Esophagus muscularis mucosa (tissue), 3 donors: ENCODE data around the gene SLC52A3.

Source experiments
- POLR2A ChIP-seq: fragments of 450-650 bp; IDR thresholded peaks from one replicate; pipeline ENCODE4 v1.6.1; 2017; ENCODE audit warnings: antibody characterized with exemption, moderate library complexity, mild to moderate bottlenecking, low read depth
- POLR2AphosphoS5 ChIP-seq, 2 donors: sonication (generic); formaldehyde crosslinking; IDR thresholded peaks; one replicate each; pipeline ENCODE4 v1.6.1; 2017; ENCODE audit warnings: antibody characterized with exemption in 2 of 2
- TF ChIP-seq, protein P1 (sequence below), 3 experiments: fragments of 200-600 bp in 2 of 3; fragments of 450-650 bp in 1 of 3; sonication (generic) in 2 of 3; IDR thresholded peaks; one replicate each; pipeline ENCODE4 v1.5.1; 2017 to 2019; ENCODE audit warnings: antibody characterized with exemption in 3 of 3, mild to moderate bottlenecking in 2 of 3, moderate library complexity in 1 of 3

GRCh38 chr20:733861-734260 is 34.4 kb downstream of the SLC52A3 start:
- TF ChIP-seq, protein P1, sequence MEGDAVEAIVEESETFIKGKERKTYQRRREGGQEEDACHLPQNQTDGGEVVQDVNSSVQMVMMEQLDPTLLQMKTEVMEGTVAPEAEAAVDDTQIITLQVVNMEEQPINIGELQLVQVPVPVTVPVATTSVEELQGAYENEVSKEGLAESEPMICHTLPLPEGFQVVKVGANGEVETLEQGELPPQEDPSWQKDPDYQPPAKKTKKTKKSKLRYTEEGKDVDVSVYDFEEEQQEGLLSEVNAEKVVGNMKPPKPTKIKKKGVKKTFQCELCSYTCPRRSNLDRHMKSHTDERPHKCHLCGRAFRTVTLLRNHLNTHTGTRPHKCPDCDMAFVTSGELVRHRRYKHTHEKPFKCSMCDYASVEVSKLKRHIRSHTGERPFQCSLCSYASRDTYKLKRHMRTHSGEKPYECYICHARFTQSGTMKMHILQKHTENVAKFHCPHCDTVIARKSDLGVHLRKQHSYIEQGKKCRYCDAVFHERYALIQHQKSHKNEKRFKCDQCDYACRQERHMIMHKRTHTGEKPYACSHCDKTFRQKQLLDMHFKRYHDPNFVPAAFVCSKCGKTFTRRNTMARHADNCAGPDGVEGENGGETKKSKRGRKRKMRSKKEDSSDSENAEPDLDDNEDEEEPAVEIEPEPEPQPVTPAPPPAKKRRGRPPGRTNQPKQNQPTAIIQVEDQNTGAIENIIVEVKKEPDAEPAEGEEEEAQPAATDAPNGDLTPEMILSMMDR (IDR thresholded peaks at IDR 0.05), result no peak
- no peak for TF ChIP-seq POLR2A
- TF ChIP-seq POLR2AphosphoS5 (IDR thresholded peaks at IDR 0.05), result no peak
